LNCaP clone FGC (cell line): Measurements from ENCODE around the gene EXO1.
"Not testable (repeated sequence)": the region's sequence is repeated elsewhere in the genome, so short reads cannot be mapped to it uniquely, and the experiment has no call there.

Experiments
- DNase-seq: peaks from one replicate; pipeline ENCODE4 v3.0.0-alpha.2; 2011; ENCODE audit warnings: low read depth
- H3K4me3 ChIP-seq: 2 replicates; pipeline ENCODE4 v1.5.1; 2011; ENCODE audit warnings: mild to moderate bottlenecking, low read depth, low read length, control low read depth
- TF ChIP-seq, protein P1 (sequence below): IDR thresholded peaks from 2 replicates; pipeline ENCODE4 v1.5.1; 2012; ENCODE audit warnings: mild to moderate bottlenecking; ENCODE audit not compliant: control insufficient read depth, insufficient read depth; ENCODE audit errors: extremely low read depth

The EXO1 gene

DNA sequence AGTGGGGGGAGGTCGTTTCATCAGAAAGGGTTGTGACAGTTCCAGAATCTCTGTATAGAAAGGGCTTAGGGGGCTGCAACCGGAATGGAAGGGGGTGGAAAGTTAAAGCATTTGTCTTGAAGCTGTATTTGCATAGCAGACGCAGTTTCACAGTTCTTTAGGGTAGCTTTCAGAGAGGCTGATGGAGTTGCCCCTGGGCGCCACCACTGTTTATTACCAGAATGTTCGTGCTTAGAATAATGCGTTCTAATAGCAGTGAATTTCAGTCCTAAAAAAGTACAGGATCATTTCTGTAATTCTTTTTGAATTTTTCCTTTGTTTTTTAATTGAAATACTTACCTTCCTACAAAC is 1.3 kb downstream of the EXO1 start:
- H3K4me3 ChIP-seq = peak overlapping the region; percentile 78
- no peak for DNase-seq
- TF ChIP-seq, protein P1, sequence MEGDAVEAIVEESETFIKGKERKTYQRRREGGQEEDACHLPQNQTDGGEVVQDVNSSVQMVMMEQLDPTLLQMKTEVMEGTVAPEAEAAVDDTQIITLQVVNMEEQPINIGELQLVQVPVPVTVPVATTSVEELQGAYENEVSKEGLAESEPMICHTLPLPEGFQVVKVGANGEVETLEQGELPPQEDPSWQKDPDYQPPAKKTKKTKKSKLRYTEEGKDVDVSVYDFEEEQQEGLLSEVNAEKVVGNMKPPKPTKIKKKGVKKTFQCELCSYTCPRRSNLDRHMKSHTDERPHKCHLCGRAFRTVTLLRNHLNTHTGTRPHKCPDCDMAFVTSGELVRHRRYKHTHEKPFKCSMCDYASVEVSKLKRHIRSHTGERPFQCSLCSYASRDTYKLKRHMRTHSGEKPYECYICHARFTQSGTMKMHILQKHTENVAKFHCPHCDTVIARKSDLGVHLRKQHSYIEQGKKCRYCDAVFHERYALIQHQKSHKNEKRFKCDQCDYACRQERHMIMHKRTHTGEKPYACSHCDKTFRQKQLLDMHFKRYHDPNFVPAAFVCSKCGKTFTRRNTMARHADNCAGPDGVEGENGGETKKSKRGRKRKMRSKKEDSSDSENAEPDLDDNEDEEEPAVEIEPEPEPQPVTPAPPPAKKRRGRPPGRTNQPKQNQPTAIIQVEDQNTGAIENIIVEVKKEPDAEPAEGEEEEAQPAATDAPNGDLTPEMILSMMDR = no peak

DNA sequence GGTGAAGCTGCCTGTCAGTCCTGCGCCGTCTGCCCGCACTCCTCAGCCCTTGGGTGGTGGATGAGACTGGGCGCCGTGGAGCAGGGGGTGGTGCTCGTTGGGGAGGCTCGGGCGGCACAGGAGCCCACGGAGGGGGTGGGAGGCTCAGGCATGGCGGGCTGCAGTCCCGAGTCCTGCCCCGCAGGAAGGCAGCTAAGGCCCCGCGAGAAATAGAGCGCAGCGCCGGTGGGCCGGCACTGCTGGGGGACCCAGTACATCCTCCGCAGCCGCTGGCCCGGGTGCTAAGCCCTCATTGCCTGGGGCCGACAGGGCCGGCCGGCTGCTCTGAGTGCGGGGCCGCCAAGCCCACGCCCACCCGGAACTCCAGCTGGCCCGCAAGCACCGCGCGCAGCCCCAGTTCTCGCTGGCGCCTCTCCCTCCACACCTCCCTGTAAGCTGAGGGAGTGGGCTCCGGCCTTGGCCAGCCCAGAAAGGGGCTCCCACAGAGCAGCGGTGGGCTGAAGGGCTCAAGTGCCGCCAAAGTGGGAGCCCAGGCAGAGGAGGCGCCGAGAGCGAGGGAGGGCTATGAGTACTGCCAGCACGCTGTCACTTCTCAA is 7.6 kb downstream of the EXO1 start:
- not testable (repeated sequence) for H3K4me3 ChIP-seq, DNase-seq

DNA sequence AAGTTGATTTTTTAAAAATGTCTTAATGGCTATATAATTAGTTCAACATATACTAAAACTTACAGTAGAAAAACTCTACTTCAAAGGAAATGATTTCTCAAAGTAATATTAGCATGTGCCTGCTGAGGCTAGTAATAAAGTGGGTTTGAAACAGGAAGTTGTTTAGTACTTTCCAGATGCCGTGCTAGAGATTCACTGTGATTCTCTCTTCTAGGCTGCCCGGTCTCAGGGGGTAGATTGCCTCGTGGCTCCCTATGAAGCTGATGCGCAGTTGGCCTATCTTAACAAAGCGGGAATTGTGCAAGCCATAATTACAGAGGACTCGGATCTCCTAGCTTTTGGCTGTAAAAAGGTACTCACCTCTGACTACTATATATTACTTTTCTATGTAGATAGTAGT is 9.1 kb downstream of the EXO1 start:
- no peak for DNase-seq
- H3K4me3 ChIP-seq = no peak overlapping the region
- TF ChIP-seq, protein P1 = no peak

DNA sequence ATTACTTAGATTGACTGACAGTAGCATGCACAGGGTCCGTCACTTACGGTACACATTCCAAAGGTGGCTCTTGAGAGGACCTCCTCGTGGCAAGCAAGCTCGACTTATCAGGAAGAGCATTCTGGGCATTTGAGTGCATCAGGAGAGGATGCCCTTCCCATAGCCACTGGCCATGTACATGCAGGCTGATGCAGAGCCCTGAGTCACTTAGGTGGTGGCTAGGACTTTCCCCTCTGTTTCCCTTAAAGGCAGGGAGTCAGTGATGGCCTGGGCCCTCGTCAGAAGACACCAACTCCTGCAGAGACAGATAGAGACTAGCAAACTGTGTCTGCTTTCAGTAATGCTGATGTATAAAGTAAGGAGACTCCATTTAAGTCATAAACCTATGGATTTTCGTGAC is 12.9 kb downstream of the EXO1 start:
- TF ChIP-seq, protein P1 = no peak
- no peak for DNase-seq
- no peak overlapping the region for H3K4me3 ChIP-seq

DNA sequence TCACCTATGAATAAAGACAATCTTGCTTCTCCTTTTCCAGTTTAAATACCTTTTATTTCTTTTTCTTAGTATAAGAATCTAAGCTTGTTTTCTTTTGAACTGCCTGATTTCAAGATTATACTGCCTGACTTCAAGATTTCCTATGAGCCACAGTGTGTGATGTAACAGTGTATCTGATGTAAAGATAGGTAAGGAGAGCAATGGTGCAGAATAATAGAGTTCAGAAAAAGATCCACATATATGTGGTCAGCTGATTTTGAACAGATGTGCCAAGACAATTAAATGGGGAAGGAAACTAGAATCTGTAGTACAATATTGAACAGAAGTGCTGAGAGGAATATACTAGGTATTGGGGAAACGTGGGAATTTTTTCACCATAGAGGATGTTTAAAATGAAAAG is 21.0 kb downstream of the EXO1 start:
- DNase-seq = no peak
- TF ChIP-seq, protein P1 = no peak
- H3K4me3 ChIP-seq = no peak overlapping the region

DNA sequence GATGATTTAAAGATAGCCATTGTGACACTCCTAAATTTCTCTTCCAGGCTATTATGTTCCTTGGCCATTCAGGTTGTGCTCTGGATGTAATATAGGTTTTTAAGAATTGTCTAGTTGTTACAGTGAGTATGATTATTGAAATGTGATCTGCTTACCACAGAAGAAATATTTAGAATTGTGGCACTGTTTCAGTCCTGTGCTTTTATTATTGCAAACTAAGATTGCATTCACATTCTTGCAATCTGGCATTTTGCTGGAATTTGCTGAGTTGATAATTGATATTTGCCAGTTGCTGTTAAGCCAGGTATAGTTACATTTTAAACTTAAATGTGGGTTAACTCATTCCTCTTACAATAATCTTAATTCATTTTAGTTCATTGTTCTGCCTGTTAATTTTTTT is 22.3 kb downstream of the EXO1 start:
- DNase-seq = no peak
- no peak overlapping the region for H3K4me3 ChIP-seq
- TF ChIP-seq, protein P1 = no peak

DNA sequence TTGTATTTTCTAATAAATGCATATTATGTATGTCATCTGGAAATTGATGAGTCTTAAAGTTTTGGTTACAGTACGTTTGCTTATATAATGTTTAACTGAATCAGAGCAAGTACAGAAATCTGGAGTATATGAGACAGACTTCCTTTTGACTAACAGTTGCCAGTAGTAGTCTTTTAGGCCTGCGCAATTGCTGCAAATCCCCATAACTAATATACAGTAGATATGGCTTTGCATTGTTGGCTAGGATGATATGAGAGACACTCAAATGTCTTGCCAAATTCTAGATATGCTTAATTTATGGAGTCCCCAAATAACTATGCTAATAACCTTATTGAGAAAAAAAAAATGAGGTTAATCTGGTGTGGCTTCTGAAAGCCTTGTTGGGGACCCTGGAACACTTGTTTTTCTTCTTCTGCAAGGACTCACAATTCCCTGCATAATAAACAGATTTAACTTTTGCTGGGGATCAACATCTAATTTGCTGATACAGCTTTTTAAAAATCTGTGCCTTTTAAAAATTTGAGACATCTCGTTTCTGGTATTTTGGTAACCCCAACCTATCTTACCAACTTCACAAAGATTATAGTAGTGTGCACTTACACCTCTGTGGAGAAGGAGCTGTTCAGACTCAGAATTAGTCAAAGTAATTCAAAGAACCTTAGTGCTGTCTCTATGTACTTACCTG is 22.9 kb downstream of the EXO1 start:
- DNase-seq = no peak
- TF ChIP-seq, protein P1 = no peak
- H3K4me3 ChIP-seq = no peak overlapping the region
